Medulla oblongata (tissue), 1 donor: ENCODE measurements around the gene EXTL1.
A peak's percentile ranks its signal among the peaks of the same experiment; 100 is the strongest.
"Not testable (repeated sequence)": the region's sequence is repeated elsewhere in the genome, so short reads cannot be mapped to it uniquely, and the experiment has no call there.

Source experiments
- DNase-seq: peaks from one replicate; pipeline ENCODE4 v3.0.0-alpha.2; 2015; ENCODE audit errors: extremely low spot score

The EXTL1 gene, protein sequence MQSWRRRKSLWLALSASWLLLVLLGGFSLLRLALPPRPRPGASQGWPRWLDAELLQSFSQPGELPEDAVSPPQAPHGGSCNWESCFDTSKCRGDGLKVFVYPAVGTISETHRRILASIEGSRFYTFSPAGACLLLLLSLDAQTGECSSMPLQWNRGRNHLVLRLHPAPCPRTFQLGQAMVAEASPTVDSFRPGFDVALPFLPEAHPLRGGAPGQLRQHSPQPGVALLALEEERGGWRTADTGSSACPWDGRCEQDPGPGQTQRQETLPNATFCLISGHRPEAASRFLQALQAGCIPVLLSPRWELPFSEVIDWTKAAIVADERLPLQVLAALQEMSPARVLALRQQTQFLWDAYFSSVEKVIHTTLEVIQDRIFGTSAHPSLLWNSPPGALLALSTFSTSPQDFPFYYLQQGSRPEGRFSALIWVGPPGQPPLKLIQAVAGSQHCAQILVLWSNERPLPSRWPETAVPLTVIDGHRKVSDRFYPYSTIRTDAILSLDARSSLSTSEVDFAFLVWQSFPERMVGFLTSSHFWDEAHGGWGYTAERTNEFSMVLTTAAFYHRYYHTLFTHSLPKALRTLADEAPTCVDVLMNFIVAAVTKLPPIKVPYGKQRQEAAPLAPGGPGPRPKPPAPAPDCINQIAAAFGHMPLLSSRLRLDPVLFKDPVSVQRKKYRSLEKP

GRCh38 chr1:26021647-26022403, at the start of gene EXTL1:
TSS of gene EXTL1 (plus strand) at chr1:26021775. CDS start at chr1:26022647, 872 bp downstream.
- peak; percentile 42 for DNase-seq

GRCh38 chr1:25971811-25972180, 49.8 kb upstream of the EXTL1 start:
- DNase-seq: no peak

GRCh38 chr1:25973610-25974321, 47.8 kb upstream of the EXTL1 start:
- no peak for DNase-seq

- DNase-seq: no peak
These were observed 43.8 kb upstream of the EXTL1 start for GRCh38 chr1:25977801-25978200.

GRCh38 chr1:25978403-25978802, 43.2 kb upstream of the EXTL1 start:
- no peak for DNase-seq

DNA sequence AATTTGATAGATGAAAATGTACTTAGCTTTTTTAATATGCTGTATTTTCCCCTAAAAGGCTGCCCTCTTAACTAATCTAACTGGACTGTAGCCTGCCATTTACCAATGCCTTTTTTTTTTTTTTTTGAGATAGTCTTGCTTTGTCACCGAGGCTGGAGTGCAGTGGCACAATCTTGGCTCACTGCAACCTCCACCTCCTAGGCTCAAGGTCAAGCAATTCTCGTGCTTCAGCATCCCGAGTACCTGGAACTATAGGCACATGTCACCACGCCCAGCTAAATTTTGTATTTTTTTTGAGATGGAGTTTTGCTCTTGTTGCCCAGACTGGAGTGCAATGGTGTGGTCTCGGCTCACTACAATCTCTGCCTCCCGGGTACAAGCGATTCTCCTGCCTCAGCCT, 42.4 kb upstream of the EXTL1 start:
- no peak for DNase-seq

GRCh38 chr1:25985171-25985570, 36.4 kb upstream of the EXTL1 start:
- DNase-seq: no peak

DNA sequence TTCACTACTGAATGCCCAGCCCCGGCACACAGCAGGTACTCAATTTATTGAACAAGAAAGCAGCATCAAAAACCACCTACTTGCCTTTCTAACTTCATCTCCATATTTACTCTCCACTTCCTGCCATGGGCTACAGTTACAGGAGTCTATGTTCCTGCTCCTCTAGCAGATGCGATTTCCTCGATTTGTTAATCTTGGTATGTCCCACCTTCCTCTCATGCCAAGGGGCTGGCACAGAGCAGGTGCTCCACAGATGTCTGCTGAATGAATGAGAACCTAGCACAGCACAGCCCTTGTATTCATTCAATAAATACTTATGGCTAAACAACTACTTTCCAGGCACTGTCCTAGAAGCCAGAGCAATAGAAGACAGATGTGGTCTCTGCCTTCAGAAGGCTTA, 35.9 kb upstream of the EXTL1 start:
- DNase-seq: no peak

- DNase-seq: not testable (repeated sequence)
These were observed 34.8 kb upstream of the EXTL1 start for GRCh38 chr1:25986773-25987172.

- DNase-seq: no peak
These were observed 33.6 kb upstream of the EXTL1 start for GRCh38 chr1:25987951-25988350.

GRCh38 chr1:25989440-25990234, 31.9 kb upstream of the EXTL1 start:
- DNase-seq: no peak

GRCh38 chr1:25990251-25990650, 31.3 kb upstream of the EXTL1 start:
- no peak for DNase-seq

- no peak for DNase-seq
These were observed 30.7 kb upstream of the EXTL1 start for GRCh38 chr1:25990702-25991395.

DNA sequence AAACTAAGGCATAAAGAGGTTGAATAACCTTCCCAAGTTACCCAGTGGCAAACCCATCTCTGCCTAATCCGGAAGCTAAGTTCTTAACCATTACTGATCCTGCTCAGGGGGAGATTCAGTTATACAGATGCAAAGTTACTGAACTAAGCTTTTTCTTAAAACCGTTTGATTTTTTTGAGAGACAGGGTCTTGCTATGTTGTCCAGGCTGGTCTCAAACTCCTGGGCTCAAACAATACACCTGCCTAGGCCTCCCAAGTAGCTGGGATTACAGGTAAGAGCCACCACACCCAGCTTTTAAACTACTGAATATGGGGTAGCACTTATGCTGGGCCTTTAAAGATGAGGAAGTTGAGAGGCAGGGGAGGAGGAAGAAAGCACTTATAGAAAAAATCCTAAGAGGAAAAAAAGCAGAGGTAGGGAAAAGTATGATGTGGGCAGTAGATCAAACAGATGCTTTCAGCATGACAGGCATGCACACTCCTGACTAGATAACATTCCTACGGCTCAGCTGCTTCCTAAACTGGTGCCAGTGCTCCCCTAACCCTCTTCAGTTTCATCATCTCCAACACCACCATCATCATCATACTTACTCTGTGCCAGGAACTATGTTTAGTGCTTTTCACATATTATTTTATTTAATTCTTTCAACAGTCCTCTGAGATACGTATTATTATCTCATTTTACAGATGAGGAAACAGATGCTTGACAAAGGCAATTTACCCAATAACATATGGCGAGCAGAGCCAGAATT, 29.5 kb upstream of the EXTL1 start:
- no peak for DNase-seq

- no peak for DNase-seq
These were observed 28.8 kb upstream of the EXTL1 start for GRCh38 chr1:25992689-25993171.

GRCh38 chr1:25993197-25993951, 28.2 kb upstream of the EXTL1 start:
- no peak for DNase-seq

GRCh38 chr1:25994402-25995150, 27.0 kb upstream of the EXTL1 start:
- no peak for DNase-seq
